K562 (cell line): Measurements from ENCODE around the gene PTPN12. TPM values are rescaled to one million over a fixed set of nuclear protein-coding genes. Genes with fewer than 3 reads are reported as not detected.

Experiments used
- ATAC-seq: fragments of 200-7000 bp; cut with Tn5 transposase; 3 replicates; pipeline ENCODE4 v1.9.1; 2020; ENCODE audit warnings: moderate library complexity
- BruUV-seq: library from RNA; stranded (reverse); fragments of 400-500 nt; replicated peaks from 2 replicates; lab custom pipeline; 2021; lab: Mats Ljungman, UMichigan
- CTCF ChIA-PET: fragments of 300-600 bp; formaldehyde crosslinking; extraction: SDS; loops from one replicate; lab custom pipeline; 2021; ENCODE audit warnings: low intra/inter-chr PET ratio; lab: Yijun Ruan, JAX
- POLR2A ChIA-PET: fragments of 300-600, 350-650 bp; sonication (Branson Sonifier 250); formaldehyde crosslinking; extraction: SDS; loops from one replicate; lab custom pipeline; 2021; ENCODE audit warnings: antibody characterized with exemption, inconsistent platforms; lab: Yijun Ruan, JAX
- DNase-seq, 4 experiments: peaks; one replicate each; pipeline versions ENCODE4 v3.0.0 to v3.0.0-alpha.2; 2011 to 2018; ENCODE audit warnings: low spot score in 3 of 4, mixed read lengths in 3 of 4; ENCODE audit errors: extremely low read depth in 1 of 4
- FAIRE-seq: peaks from 2 replicates; lab custom pipeline; 2011; peaks lifted over from hg19 to GRCh38; lab: Jason Lieb, UNC
- H2AFZ ChIP-seq: 2 replicates; pipeline ENCODE4 v1.6.0; 2011; ENCODE audit warnings: low read depth, low read length, control low read depth, inconsistent platforms
- H3K27ac ChIP-seq: fragments of 200-600 bp; 3 replicates; pipeline ENCODE4 v1.8.0; 2011; ENCODE audit warnings: low read depth, mild to moderate bottlenecking, control low read depth, inconsistent platforms, low read length, moderate library complexity, mixed read lengths; ENCODE audit errors: extremely low read depth
- H3K27me3 ChIP-seq, 2 experiments: fragments of 300-600 bp in 1 of 2; 2 replicates in 1 of 2; 3 replicates in 1 of 2; pipeline versions ENCODE4 v1.6.0 to v1.8.0; 2011; ENCODE audit warnings: inconsistent platforms in 2 of 2, low read length in 2 of 2, mild to moderate bottlenecking in 1 of 2, mixed read lengths in 1 of 2, moderate library complexity in 1 of 2; ENCODE audit not compliant: control insufficient read depth in 2 of 2, insufficient read depth in 2 of 2
- H3K36me3 ChIP-seq: fragments of 300-600 bp; 3 replicates; pipeline ENCODE4 v1.8.0; 2011; ENCODE audit warnings: mild to moderate bottlenecking, low read length, inconsistent platforms; ENCODE audit not compliant: control insufficient read depth, insufficient read depth
- H3K4me1 ChIP-seq, 2 experiments: fragments of 200-600 bp in 1 of 2; replicated peaks in 1 of 2; 2 replicates in 1 of 2; 3 replicates in 1 of 2; pipeline versions ENCODE4 v1.5.1 to v1.8.0; 2011; ENCODE audit warnings: inconsistent platforms in 2 of 2, low read length in 2 of 2, mild to moderate bottlenecking in 1 of 2, mixed read lengths in 1 of 2, moderate library complexity in 1 of 2; ENCODE audit not compliant: control insufficient read depth in 2 of 2, insufficient read depth in 2 of 2
- H3K4me2 ChIP-seq: 2 replicates; pipeline ENCODE4 v1.6.1; 2011; ENCODE audit warnings: low read length, control low read depth, inconsistent platforms, mixed read lengths; ENCODE audit not compliant: insufficient read depth
- H3K4me3 ChIP-seq: fragments of 200-600 bp; sonication (generic), shearing (Covaris generic); 2 replicates; pipeline ENCODE4 v1.5.1; 2016; ENCODE audit warnings: control low read depth, inconsistent platforms
- H3K79me2 ChIP-seq: fragments of 200-600 bp; 3 replicates; pipeline ENCODE4 v1.8.0; 2011; ENCODE audit warnings: low read length, inconsistent platforms; ENCODE audit not compliant: control insufficient read depth, insufficient read depth
- H3K9ac ChIP-seq, 2 experiments: 2 replicates each; pipeline versions ENCODE4 v1.6.0 to v1.6.1; 2011; ENCODE audit warnings: low read depth in 2 of 2, low read length in 2 of 2, control low read depth in 1 of 2, inconsistent platforms in 1 of 2, mild to moderate bottlenecking in 1 of 2, mixed read lengths in 1 of 2; ENCODE audit not compliant: insufficient read depth in 1 of 2
- H3K9me1 ChIP-seq: one replicate; pipeline ENCODE4 v1.6.0; 2011; ENCODE audit warnings: inconsistent platforms, mild to moderate bottlenecking, low read length, moderate library complexity; ENCODE audit not compliant: control insufficient read depth, insufficient read depth
- H3K9me3 ChIP-seq: replicated peaks from 2 replicates; pipeline ENCODE4 v1.5.1; 2011; ENCODE audit warnings: low read depth, low read length, inconsistent platforms; ENCODE audit not compliant: control insufficient read depth, insufficient read depth
- H4K20me1 ChIP-seq: replicated peaks from 2 replicates; pipeline ENCODE4 v1.6.1; 2011; ENCODE audit warnings: low read length, inconsistent platforms, mixed read lengths; ENCODE audit not compliant: control insufficient read depth, insufficient read depth
- ATF3 ChIP-seq, 2 experiments: fragments of 450-650 bp in 1 of 2; sonication (generic) in 1 of 2; formaldehyde crosslinking in 1 of 2; IDR thresholded peaks in 1 of 2; conservative IDR thresholded peaks in 1 of 2; 2 replicates each; pipeline versions ENCODE4 v1.6.1 to v1.8.1; 2016 to 2023; ENCODE audit warnings: mild to moderate bottlenecking in 2 of 2, moderate library complexity in 2 of 2, inconsistent platforms in 1 of 2, missing genetic modification reagents in 1 of 2
- BACH1 ChIP-seq: fragments of 200-800 bp; sonication (Bioruptor generic); IDR thresholded peaks from 2 replicates; pipeline ENCODE4 v1.6.1; 2016; ENCODE audit warnings: missing genetic modification characterization, missing compliant biosample characterization
- BMI1 ChIP-seq: fragments of 150-350 bp; IDR thresholded peaks from 2 replicates; pipeline ENCODE4 v1.6.1; 2014; ENCODE audit warnings: low read length
- CXXC5 ChIP-seq: fragments of 250-450 bp; sonication (Bioruptor Pico); IDR thresholded peaks from 2 replicates; pipeline ENCODE4 v1.8.0; 2022; ENCODE audit warnings: inconsistent platforms, mild to moderate bottlenecking, moderate library complexity
- FOSL1 ChIP-seq: fragments of 200-800 bp; sonication (Bioruptor generic); conservative IDR thresholded peaks from 2 replicates; pipeline ENCODE4 v1.6.1; 2016; ENCODE audit warnings: missing genetic modification characterization, missing compliant biosample characterization
- HIVEP1 ChIP-seq: fragments of 250-450 bp; sonication (Bioruptor Pico); IDR thresholded peaks from 2 replicates; pipeline ENCODE4 v1.4.0; 2020; ENCODE audit warnings: mild to moderate bottlenecking
- JUND ChIP-seq, 2 experiments: IDR thresholded peaks; 2 replicates in 1 of 2; 3 replicates in 1 of 2; pipeline ENCODE4 v1.6.1; 2011; ENCODE audit warnings: borderline replicate concordance in 2 of 2, low read depth in 2 of 2, low read length in 2 of 2, improper control_type of control experiment in 1 of 2, missing biosample characterization in 1 of 2, missing genetic modification characterization in 1 of 2, missing genetic modification reagents in 1 of 2
- NR2C2 ChIP-seq, 2 experiments: fragments of 200-800 bp in 1 of 2; sonication (Bioruptor generic) in 1 of 2; sonication (generic) in 1 of 2; formaldehyde crosslinking in 1 of 2; IDR thresholded peaks; 2 replicates each; pipeline versions ENCODE4 v1.6.1 to v1.8.0; 2016 to 2022; ENCODE audit warnings: mild to moderate bottlenecking in 1 of 2, missing compliant biosample characterization in 1 of 2, missing genetic modification characterization in 1 of 2, missing genetic modification reagents in 1 of 2
- SMAD4 ChIP-seq: fragments of 250-450 bp; sonication (Bioruptor Pico); conservative IDR thresholded peaks from 2 replicates; pipeline ENCODE4 v1.8.0; 2021; ENCODE audit warnings: inconsistent platforms, mild to moderate bottlenecking, moderate library complexity
- ZNF584 ChIP-seq: fragments of 200-800 bp; sonication (Bioruptor generic); IDR thresholded peaks from 2 replicates; pipeline ENCODE4 v1.6.1; 2016; ENCODE audit warnings: low read depth, mild to moderate bottlenecking, missing genetic modification characterization, missing compliant biosample characterization
- ZNF644 ChIP-seq: fragments of 200-800 bp; sonication (Bioruptor generic); IDR thresholded peaks from 2 replicates; pipeline ENCODE4 v1.6.1; 2016; ENCODE audit warnings: low read depth, missing genetic modification characterization, missing compliant biosample characterization
- in situ Hi-C: fragments of 300-500 bp; cut with MboI; formaldehyde crosslinking; loops from 4 replicates; pipeline ENCODE4 v1.15.0; 2018; ENCODE audit warnings: inconsistent platforms, mixed read lengths
- intact Hi-C: fragments of 100-400 bp; cut with micrococcal nuclease; formaldehyde crosslinking; loops from 2 replicates; pipeline ENCODE4 v1.14.2; 2022
- polyA plus RNA-seq, 8 experiments: library from polyadenylated mRNA; depleted of rRNA in 4 of 8; stranded (reverse) in 5 of 8; unstranded in 3 of 8; fragments of >200 nt; fragmentation: Nextera tagmentation in 2 of 8; fragmentation: Illumina TruSeq in 1 of 8; extraction: Ambion mirVana in 2 of 8; extraction: Trizol in 1 of 8; gene quantifications; 2 replicates each; pipeline versions ENCODE4 v1.2.1 to v1.2.3, GENCODE V29; 2011 to 2014; ENCODE audit warnings: inconsistent platforms in 1 of 8, missing spikeins in 1 of 8
- total RNA-seq, 7 experiments: library from RNA; depleted of rRNA in 6 of 7; stranded (reverse); fragments of >200 nt in 6 of 7; fragmentation: Illumina TruSeq in 2 of 7; extraction: Trizol in 2 of 7; gene quantifications; 2 replicates each; pipeline versions ENCODE4 v1.2.1 to v1.2.3, GENCODE V29; 2011 to 2021; ENCODE audit warnings: low replicate concordance in 1 of 7
- TF ChIP-seq, protein P1 (sequence below): fragments of 450-650 bp; formaldehyde crosslinking; IDR thresholded peaks from 2 replicates; pipeline ENCODE4 v1.4.0; 2022; ENCODE audit warnings: missing genetic modification characterization

PTPN12 gene
- total and polyA plus RNA-seq, 9 of the 15 experiments (the other 6 are each of a cell fraction or from before 2014, with no cell fraction given), result 15.3 to 79.8 (median 26.6) TPM

DNA sequence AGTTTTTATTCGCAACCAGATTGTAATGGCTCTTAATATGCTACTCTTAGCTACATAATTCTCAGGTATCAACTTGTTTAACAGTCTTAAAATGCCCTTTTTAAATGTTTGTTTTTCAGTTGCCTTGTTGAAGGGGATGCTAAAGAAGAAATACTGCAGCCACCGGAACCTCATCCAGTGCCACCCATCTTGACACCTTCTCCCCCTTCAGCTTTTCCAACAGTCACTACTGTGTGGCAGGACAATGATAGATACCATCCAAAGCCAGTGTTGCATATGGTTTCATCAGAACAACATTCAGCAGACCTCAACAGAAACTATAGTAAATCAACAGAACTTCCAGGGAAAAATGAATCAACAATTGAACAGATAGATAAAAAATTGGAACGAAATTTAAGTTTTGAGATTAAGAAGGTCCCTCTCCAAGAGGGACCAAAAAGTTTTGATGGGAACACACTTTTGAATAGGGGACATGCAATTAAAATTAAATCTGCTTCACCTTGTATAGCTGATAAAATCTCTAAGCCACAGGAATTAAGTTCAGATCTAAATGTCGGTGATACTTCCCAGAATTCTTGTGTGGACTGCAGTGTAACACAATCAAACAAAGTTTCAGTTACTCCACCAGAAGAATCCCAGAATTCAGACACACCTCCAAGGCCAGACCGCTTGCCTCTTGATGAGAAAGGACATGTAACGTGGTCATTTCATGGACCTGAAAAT is 89.7 kb downstream of the PTPN12 start (continued):
- TF ChIP-seq HIVEP1 (CRISPR knock-in tag) (peak; percentile 63; the same call in 1 of the 2 replicates), SMAD4 (CRISPR knock-in tag) (peak; percentile 69)

DNA sequence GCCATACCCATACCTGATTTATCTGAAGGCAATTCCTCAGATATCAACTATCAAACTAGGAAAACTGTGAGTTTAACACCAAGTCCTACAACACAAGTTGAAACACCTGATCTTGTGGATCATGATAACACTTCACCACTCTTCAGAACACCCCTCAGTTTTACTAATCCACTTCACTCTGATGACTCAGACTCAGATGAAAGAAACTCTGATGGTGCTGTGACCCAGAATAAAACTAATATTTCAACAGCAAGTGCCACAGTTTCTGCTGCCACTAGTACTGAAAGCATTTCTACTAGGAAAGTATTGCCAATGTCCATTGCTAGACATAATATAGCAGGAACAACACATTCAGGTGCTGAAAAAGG is 90.2 kb downstream of the PTPN12 start:
- CTCF ChIA-PET, result no interaction called here
- in situ Hi-C loops, result no loop called here
- Histone ChIP-seq H3K36me3 (peaks cover 57% of the 10 kb centered on the region), H3K27ac (no peak overlapping the region; the same call in 2 of the 3 replicates), H3K4me3 (no peak overlapping the region), H3K9ac (no peak overlapping the region), H3K9me3 (no peaks in the 10 kb centered on the region), H2AFZ (no peak overlapping the region), H3K27me3 (no peaks in the 10 kb centered on the region), H4K20me1 (no peaks in the 10 kb centered on the region), H3K4me2 (no peak overlapping the region), H3K79me2 (no peaks in the 10 kb centered on the region), H3K4me1 (no peaks in the 10 kb centered on the region), H3K9me1 (no peaks in the 10 kb centered on the region)
- intact Hi-C loops, result no loop called here
- ATAC-seq (peak; percentile 38), DNase-seq (no peak), FAIRE-seq (no peak)
- BruUV-seq, result no TSS peak
- POLR2A ChIA-PET, result no interaction called here
- TF ChIP-seq BACH1 (tag) (peak; percentile 50; the same call in 1 of the 2 replicates), FOSL1 (tag) (peak; percentile 56), ZNF644 (tag) (peak; percentile 36; the same call in 1 of the 2 replicates), ATF3 (IDR thresholded peaks at IDR 0.05) (peak; percentile 49; the same call in 1 of the 2 replicates), ATF3 (CRISPR knock-in tag; conservative IDR thresholded peaks at IDR 0.05) (no peak), JUND (IDR thresholded peaks at IDR 0.05; ENCODE audit: borderline replicate concordance, low read depth, low read length) (peak; percentile 79), JUND (tag; IDR thresholded peaks at IDR 0.05; ENCODE audit: borderline replicate concordance, low read depth, low read length) (no peak), BMI1 (no peak), ZNF584 (0 out of 2 replicates have a peak, but pooled peaks have one; percentile 10), CXXC5 (peak; percentile 11; the same call in 1 of the 2 replicates), NR2C2 (CRISPR knock-in tag; IDR thresholded peaks at IDR 0.05) (no peak), NR2C2 (tag; IDR thresholded peaks at IDR 0.05) (peak; percentile 35; the same call in 1 of the 2 replicates)
- TF ChIP-seq, protein P1, sequence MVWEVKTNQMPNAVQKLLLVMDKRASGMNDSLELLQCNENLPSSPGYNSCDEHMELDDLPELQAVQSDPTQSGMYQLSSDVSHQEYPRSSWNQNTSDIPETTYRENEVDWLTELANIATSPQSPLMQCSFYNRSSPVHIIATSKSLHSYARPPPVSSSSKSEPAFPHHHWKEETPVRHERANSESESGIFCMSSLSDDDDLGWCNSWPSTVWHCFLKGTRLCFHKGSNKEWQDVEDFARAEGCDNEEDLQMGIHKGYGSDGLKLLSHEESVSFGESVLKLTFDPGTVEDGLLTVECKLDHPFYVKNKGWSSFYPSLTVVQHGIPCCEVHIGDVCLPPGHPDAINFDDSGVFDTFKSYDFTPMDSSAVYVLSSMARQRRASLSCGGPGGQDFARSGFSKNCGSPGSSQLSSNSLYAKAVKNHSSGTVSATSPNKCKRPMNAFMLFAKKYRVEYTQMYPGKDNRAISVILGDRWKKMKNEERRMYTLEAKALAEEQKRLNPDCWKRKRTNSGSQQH (CRISPR knock-in tag), result no peak
